NCI-H2196 (cell line): ENCODE results near the gene ERGIC2.
"Not testable (repeated sequence)": the region's sequence is repeated elsewhere in the genome, so short reads cannot be mapped to it uniquely, and the experiment has no call there.

Experiments used
- DNase-seq: peaks from one replicate; lab custom pipeline; 2025; ENCODE audit not compliant: unreplicated experiment; lab: John Stamatoyannopoulos, UW

Gene ERGIC2

GRCh38 chr12:29380536-29381523, at the start of gene ERGIC2:
TSS of gene ERGIC2 (minus strand) at chr12:29381172. CDS start at chr12:29371633, 9,539 bp downstream.
- peak; percentile 100 for DNase-seq

GRCh38 chr12:29430716-29431044, 49.7 kb upstream of the ERGIC2 start:
- DNase-seq: no peak

GRCh38 chr12:29429999-29430715, 49.2 kb upstream of the ERGIC2 start:
- no peak for DNase-seq

- no peak for DNase-seq
These were observed 47.7 kb upstream of the ERGIC2 start for GRCh38 chr12:29428633-29429032.

GRCh38 chr12:29427964-29428363, 47.0 kb upstream of the ERGIC2 start:
- no peak for DNase-seq

- DNase-seq: no peak
These were observed 45.5 kb upstream of the ERGIC2 start for GRCh38 chr12:29426498-29426897.

GRCh38 chr12:29425722-29426121, 44.8 kb upstream of the ERGIC2 start:
- no peak for DNase-seq

- no peak for DNase-seq
These were observed 35.8 kb upstream of the ERGIC2 start for GRCh38 chr12:29416748-29417147.

- DNase-seq: no peak
These were observed 34.1 kb upstream of the ERGIC2 start for GRCh38 chr12:29415111-29415510.

- no peak for DNase-seq
These were observed 33.4 kb upstream of the ERGIC2 start for GRCh38 chr12:29414368-29414767.

- no peak for DNase-seq
These were observed 24.6 kb upstream of the ERGIC2 start for GRCh38 chr12:29405561-29405960.

- no peak for DNase-seq
These were observed 23.0 kb upstream of the ERGIC2 start for GRCh38 chr12:29403991-29404390.

- DNase-seq: no peak
These were observed 21.5 kb upstream of the ERGIC2 start for GRCh38 chr12:29402437-29402836.

GRCh38 chr12:29398495-29398894, 17.5 kb upstream of the ERGIC2 start:
- DNase-seq: no peak

GRCh38 chr12:29396774-29397173, 15.8 kb upstream of the ERGIC2 start:
- DNase-seq: no peak

GRCh38 chr12:29395356-29395755, 14.4 kb upstream of the ERGIC2 start:
- no peak for DNase-seq

GRCh38 chr12:29390419-29390818, 9.4 kb upstream of the ERGIC2 start:
- DNase-seq: not testable (repeated sequence)

- DNase-seq: no peak
These were observed 8.4 kb upstream of the ERGIC2 start for GRCh38 chr12:29389295-29389919.

- DNase-seq: not testable (repeated sequence)
These were observed 5.2 kb upstream of the ERGIC2 start for GRCh38 chr12:29386084-29386680.

GRCh38 chr12:29385194-29385593, 4.2 kb upstream of the ERGIC2 start:
- not testable (repeated sequence) for DNase-seq

- no peak for DNase-seq
These were observed 1.3 kb upstream of the ERGIC2 start for GRCh38 chr12:29382251-29382650.
